Activated naive CD4-positive, alpha-beta T cell treated with anti-CD3 and anti-CD28 coated beads, Interleukin-2, amount 10 ng/mL, durations not matched to agents 7 days and 5 days (primary cell): Measurements from ENCODE around the gene EEFSEC.

Experiments
- CTCF ChIA-PET: fragments of 350-600 bp; sonication (Branson Sonifier 250); formaldehyde crosslinking; loops from one replicate; lab custom pipeline; 2021; ENCODE audit warnings: antibody characterized with exemption; lab: Charles Lee
- DNase-seq: peaks from one replicate; pipeline ENCODE4 v3.0.0-alpha.2; 2020
- H3K27ac Mint-ChIP-seq: one replicate; pipeline ENCODE4 v1.8.0; 2021; ENCODE audit warnings: mild to moderate bottlenecking, moderate library complexity, mixed read lengths
- H3K27me3 Mint-ChIP-seq: one replicate; pipeline ENCODE4 v1.8.0; 2021; ENCODE audit warnings: mild to moderate bottlenecking, mixed read lengths
- H3K36me3 Mint-ChIP-seq: one replicate; pipeline ENCODE4 v1.8.0; 2021; ENCODE audit warnings: mixed read lengths
- H3K4me1 Mint-ChIP-seq: one replicate; pipeline ENCODE4 v1.8.0; 2021; ENCODE audit warnings: mixed read lengths
- H3K4me3 Mint-ChIP-seq: one replicate; pipeline ENCODE4 v1.8.0; 2021; ENCODE audit warnings: mild to moderate bottlenecking, moderate library complexity, mixed read lengths
- H3K9me3 Mint-ChIP-seq: one replicate; pipeline ENCODE4 v1.8.0; 2021; ENCODE audit warnings: mixed read lengths

EEFSEC gene

GRCh38 chr3:128167646-128167972, 14.3 kb downstream of the EEFSEC start:
- H3K4me3 Mint-ChIP-seq: no peak overlapping the region
- H3K4me1 Mint-ChIP-seq: no peaks in the 10 kb centered on the region
- CTCF ChIA-PET: no interaction called here
- no peak overlapping the region for H3K27ac Mint-ChIP-seq
- DNase-seq: no peak
- H3K9me3 Mint-ChIP-seq: no peaks in the 10 kb centered on the region
- no peaks in the 10 kb centered on the region for H3K27me3 Mint-ChIP-seq
- peaks cover 2% of the 10 kb centered on the region for H3K36me3 Mint-ChIP-seq

GRCh38 chr3:128167973-128168674, 14.8 kb downstream of the EEFSEC start:
- no peak for DNase-seq
- Mint-ChIP-seq H3K27ac (no peak overlapping the region), H3K4me1 (no peaks in the 10 kb centered on the region), H3K36me3 (peaks cover 2% of the 10 kb centered on the region), H3K4me3 (no peak overlapping the region), H3K27me3 (no peaks in the 10 kb centered on the region), H3K9me3 (no peaks in the 10 kb centered on the region)
- CTCF ChIA-PET: no interaction called here

- Mint-ChIP-seq H3K9me3 (no peaks in the 10 kb centered on the region), H3K36me3 (peaks cover 2% of the 10 kb centered on the region), H3K27ac (no peak overlapping the region), H3K4me1 (no peaks in the 10 kb centered on the region), H3K4me3 (no peak overlapping the region), H3K27me3 (no peaks in the 10 kb centered on the region)
- CTCF ChIA-PET: no interaction called here
- DNase-seq: no peak
Observed at GRCh38 chr3:128168836-128169235, 15.6 kb downstream of the EEFSEC start.

GRCh38 chr3:128170866-128171516, 17.7 kb downstream of the EEFSEC start:
- DNase-seq: no peak
- peaks cover 4% of the 10 kb centered on the region for H3K36me3 Mint-ChIP-seq
- H3K27ac Mint-ChIP-seq: no peak overlapping the region
- no peaks in the 10 kb centered on the region for H3K27me3 Mint-ChIP-seq
- peaks cover 2% of the 10 kb centered on the region for H3K4me1 Mint-ChIP-seq
- CTCF ChIA-PET: interaction anchor here (0.8 to 1.2 kb wide), 2 partner anchors 38 to 75 kb away, joined by 3 to 4 read pairs; no protein-coding TSS in a partner anchor
- no peak overlapping the region for H3K4me3 Mint-ChIP-seq
- no peaks in the 10 kb centered on the region for H3K9me3 Mint-ChIP-seq

- peaks cover 9% of the 10 kb centered on the region for H3K4me1 Mint-ChIP-seq
- no peaks in the 10 kb centered on the region for H3K9me3 Mint-ChIP-seq
- no peak overlapping the region for H3K27ac Mint-ChIP-seq
- H3K27me3 Mint-ChIP-seq: no peaks in the 10 kb centered on the region
- CTCF ChIA-PET: interaction anchor here (0.7 kb wide), 1 partner anchor 424 kb away, joined by 4 read pairs; no protein-coding TSS in a partner anchor
- H3K36me3 Mint-ChIP-seq: peaks cover 2% of the 10 kb centered on the region
- no peak overlapping the region for H3K4me3 Mint-ChIP-seq
- no peak for DNase-seq
Observed at GRCh38 chr3:128173200-128173599, 19.9 kb downstream of the EEFSEC start.

- Mint-ChIP-seq H3K9me3 (no peaks in the 10 kb centered on the region), H3K4me1 (peaks cover 12% of the 10 kb centered on the region), H3K4me3 (no peak overlapping the region), H3K36me3 (peaks cover 2% of the 10 kb centered on the region), H3K27me3 (no peaks in the 10 kb centered on the region), H3K27ac (no peak overlapping the region)
- no peak for DNase-seq
- CTCF ChIA-PET: interaction anchor here (0.7 kb wide), 1 partner anchor 424 kb away, joined by 4 read pairs; no protein-coding TSS in a partner anchor
Observed at GRCh38 chr3:128173849-128174248, 20.6 kb downstream of the EEFSEC start.

- Mint-ChIP-seq H3K4me1 (peaks cover 12% of the 10 kb centered on the region), H3K36me3 (peaks cover 2% of the 10 kb centered on the region), H3K4me3 (no peak overlapping the region), H3K9me3 (no peaks in the 10 kb centered on the region), H3K27ac (no peak overlapping the region), H3K27me3 (no peaks in the 10 kb centered on the region)
- CTCF ChIA-PET: no interaction called here
- no peak for DNase-seq
Observed at GRCh38 chr3:128174675-128175590, 21.7 kb downstream of the EEFSEC start.

GRCh38 chr3:128175768-128176167, 22.5 kb downstream of the EEFSEC start:
- CTCF ChIA-PET: interaction anchor here (0.8 kb wide), 1 partner anchor 385 kb away, joined by 3 read pairs; no protein-coding TSS in a partner anchor
- H3K36me3 Mint-ChIP-seq: peaks cover 3% of the 10 kb centered on the region
- no peaks in the 10 kb centered on the region for H3K27me3 Mint-ChIP-seq
- H3K4me1 Mint-ChIP-seq: peaks cover 12% of the 10 kb centered on the region
- H3K4me3 Mint-ChIP-seq: no peak overlapping the region
- H3K27ac Mint-ChIP-seq: no peak overlapping the region
- H3K9me3 Mint-ChIP-seq: no peaks in the 10 kb centered on the region
- DNase-seq: no peak

- Mint-ChIP-seq H3K9me3 (no peaks in the 10 kb centered on the region), H3K36me3 (peaks cover 3% of the 10 kb centered on the region), H3K27me3 (no peaks in the 10 kb centered on the region), H3K4me1 (peaks cover 12% of the 10 kb centered on the region), H3K27ac (no peak overlapping the region), H3K4me3 (no peak overlapping the region)
- no peak for DNase-seq
- CTCF ChIA-PET: interaction anchor here (0.7 to 1.5 kb wide), 4 partner anchors 81 to 432 kb away, joined by 3 to 5 read pairs (median 4); no protein-coding TSS in a partner anchor
Observed at GRCh38 chr3:128176276-128176833, 23.1 kb downstream of the EEFSEC start.

GRCh38 chr3:128177865-128178264, 24.6 kb downstream of the EEFSEC start:
- Mint-ChIP-seq H3K9me3 (no peaks in the 10 kb centered on the region), H3K36me3 (peaks cover 3% of the 10 kb centered on the region), H3K4me1 (peaks cover 12% of the 10 kb centered on the region), H3K27ac (no peak overlapping the region), H3K4me3 (no peak overlapping the region), H3K27me3 (no peaks in the 10 kb centered on the region)
- CTCF ChIA-PET: interaction anchor here (1.1 to 1.5 kb wide), 2 partner anchors 83 to 431 kb away, joined by 5 read pairs; no protein-coding TSS in a partner anchor
- DNase-seq: no peak

GRCh38 chr3:128178782-128179483, 25.7 kb downstream of the EEFSEC start:
- H3K4me3 Mint-ChIP-seq: no peak overlapping the region

GRCh38 chr3:128179484-128179819, 26.2 kb downstream of the EEFSEC start:
- H3K9me3 Mint-ChIP-seq: no peaks in the 10 kb centered on the region
- peaks cover 3% of the 10 kb centered on the region for H3K36me3 Mint-ChIP-seq
- no peak for DNase-seq
- peaks cover 12% of the 10 kb centered on the region for H3K4me1 Mint-ChIP-seq
- CTCF ChIA-PET: no interaction called here
- no peak overlapping the region for H3K27ac Mint-ChIP-seq
- H3K4me3 Mint-ChIP-seq: no peak overlapping the region
- no peaks in the 10 kb centered on the region for H3K27me3 Mint-ChIP-seq

More at GRCh38 chr3:128178782-128179483, 25.7 kb downstream of the EEFSEC start:
- Mint-ChIP-seq H3K27ac (no peak overlapping the region), H3K9me3 (no peaks in the 10 kb centered on the region), H3K27me3 (no peaks in the 10 kb centered on the region), H3K4me1 (peaks cover 12% of the 10 kb centered on the region), H3K36me3 (peaks cover 3% of the 10 kb centered on the region)
- CTCF ChIA-PET: no interaction called here
- no peak for DNase-seq

GRCh38 chr3:128180436-128180835, 27.2 kb downstream of the EEFSEC start:
- CTCF ChIA-PET: no interaction called here
- Mint-ChIP-seq H3K36me3 (peaks cover 1% of the 10 kb centered on the region), H3K9me3 (no peaks in the 10 kb centered on the region), H3K4me1 (peaks cover 10% of the 10 kb centered on the region), H3K27ac (no peak overlapping the region), H3K4me3 (no peak overlapping the region), H3K27me3 (no peaks in the 10 kb centered on the region)
- no peak for DNase-seq
